ENCODE results near the gene PXN.
"Not testable (repeated sequence)": the region's sequence is repeated elsewhere in the genome, so short reads cannot be mapped to it uniquely, and the experiment has no call there.

PXN gene

DNA sequence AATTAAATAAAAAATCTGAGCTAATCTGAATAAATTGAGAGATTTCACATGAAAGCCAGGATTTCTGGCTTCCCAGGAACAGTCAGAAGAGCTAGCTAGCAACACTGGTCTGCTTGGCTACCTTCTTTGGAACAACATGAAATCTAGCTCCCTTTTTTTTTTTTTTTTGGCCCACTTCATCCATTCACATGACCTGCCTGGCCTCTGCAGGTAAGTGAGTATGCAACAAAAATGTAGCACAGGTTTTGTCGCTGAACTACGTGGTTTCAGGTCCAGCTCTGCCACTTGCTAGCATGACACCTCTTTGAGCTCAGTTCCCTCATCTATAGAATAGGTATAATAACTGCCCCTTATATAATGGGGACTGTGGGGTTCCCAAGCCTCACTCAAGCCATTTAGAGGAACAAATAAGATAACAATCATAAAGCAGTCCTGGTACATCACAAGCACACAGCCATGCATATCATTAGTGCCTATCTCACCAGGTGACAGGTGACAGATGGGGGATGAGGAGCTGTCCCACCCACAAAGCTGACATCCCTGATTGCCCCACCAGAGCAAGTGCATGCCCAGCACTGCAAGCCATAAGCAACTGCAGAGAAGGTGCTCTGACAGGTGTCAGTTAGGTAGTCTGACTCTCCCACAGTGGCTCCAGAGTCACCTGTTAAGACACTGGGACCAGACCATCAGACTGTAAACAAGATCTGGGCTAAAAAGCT, 25.6 kb downstream of the PXN start:
- DNase-seq = no peak

GRCh38 chr12:120238839-120239445, 26.6 kb downstream of the PXN start:
- DNase-seq = no peak

GRCh38 chr12:120238217-120238616, 27.3 kb downstream of the PXN start:
- DNase-seq = no peak

DNA sequence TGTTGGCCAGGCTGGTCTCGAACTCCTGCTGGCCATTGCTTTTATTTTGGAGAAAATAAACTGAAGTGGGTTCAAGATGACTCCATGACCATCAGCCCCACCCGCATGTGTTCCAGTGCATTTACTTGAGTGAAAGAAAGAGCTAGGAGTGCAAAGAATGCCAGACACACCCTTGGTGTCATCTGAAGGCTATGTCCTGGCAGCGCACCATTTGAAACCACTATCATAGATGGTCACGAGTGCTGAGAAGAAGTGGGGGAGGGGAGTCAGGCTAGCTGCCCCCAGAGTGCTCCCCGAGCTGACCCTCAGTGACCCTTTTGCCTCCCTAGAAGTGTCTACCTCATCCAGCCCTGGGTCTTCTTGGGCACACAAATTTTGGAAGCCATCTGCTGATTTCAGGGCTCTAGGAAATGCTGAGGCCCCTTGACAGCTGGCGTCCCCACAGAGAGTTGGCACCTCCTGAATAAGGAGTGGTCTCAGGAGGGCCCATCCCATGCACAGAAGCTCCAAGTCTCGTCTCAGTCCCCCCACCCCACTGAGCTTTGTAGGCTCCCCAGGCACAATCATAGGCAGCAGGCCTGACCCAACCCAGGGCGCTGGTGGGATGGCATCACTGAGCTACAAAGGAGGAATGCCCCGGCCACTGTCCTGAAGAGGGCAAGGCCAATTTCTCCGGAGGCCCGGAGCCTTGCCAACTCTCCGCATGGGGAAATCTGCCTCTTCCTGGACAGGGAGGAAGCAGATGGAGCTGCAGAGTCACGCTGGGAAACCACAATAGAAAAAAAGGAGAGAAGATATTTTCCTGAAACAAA, 28.0 kb downstream of the PXN start:
- DNase-seq = no peak

DNA sequence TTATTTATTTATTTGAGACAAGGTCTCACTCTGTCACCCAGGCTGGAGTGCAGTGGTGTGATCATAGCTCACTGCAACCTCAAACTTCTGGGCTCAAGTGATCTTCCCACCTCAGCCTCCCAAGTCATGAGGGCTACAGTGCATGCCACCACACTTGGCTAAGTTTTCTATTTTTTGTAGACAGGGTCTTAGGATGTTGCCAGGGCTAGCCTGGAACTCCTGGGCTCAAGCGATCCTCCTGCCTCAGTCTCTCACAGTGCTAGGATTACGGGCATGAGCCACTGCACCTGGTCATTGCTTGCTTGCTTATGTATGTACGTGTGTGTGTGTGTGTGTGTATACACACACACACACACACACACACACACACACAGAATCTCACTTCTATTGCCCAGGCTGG, 28.7 kb downstream of the PXN start:
- not testable (repeated sequence) for DNase-seq

DNA sequence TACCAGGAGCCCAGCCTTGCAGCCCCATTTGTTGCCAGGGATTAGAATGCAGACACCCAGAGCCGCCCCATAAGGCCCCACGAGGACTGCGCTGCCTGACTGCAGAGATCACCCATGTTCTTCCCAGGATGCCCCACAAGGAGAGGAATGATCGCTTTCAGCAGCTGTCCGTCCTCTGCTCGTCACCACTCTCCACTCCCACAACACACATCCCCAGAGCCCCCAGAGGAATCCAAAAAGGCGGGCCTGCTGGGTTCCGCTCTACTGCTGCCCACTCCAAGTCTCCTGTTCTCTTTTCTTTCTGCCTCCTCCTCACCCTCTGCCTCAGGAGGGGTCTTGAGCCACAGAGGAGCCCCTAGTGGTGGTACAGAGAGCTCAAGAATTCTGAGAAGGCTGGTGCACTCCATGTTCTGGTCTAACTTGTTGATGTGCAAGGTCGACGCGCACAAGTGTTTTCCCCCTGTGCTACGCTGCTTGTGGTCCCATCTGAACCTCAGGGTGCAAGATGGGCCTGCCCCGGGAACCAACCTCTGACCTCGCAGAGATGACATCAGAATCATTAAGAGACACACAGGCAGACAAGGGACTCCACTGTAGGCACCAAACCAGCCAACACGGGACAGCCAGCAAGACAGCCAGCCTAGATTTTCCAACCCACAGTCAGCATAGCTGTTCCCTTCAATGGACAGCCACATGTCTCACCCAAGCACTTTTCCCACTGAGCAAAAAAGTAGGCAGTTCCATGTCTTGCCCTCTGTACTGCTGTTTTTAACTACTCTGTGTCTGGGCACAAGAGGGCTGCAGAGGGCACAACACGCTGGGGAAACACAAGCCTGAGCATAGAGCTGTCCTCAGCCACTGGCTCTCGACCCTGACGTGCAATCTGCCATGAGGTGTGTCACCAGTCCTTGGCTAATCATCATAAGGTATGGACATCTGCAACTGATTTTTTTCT, 29.9 kb downstream of the PXN start:
- DNase-seq = no peak

DNA sequence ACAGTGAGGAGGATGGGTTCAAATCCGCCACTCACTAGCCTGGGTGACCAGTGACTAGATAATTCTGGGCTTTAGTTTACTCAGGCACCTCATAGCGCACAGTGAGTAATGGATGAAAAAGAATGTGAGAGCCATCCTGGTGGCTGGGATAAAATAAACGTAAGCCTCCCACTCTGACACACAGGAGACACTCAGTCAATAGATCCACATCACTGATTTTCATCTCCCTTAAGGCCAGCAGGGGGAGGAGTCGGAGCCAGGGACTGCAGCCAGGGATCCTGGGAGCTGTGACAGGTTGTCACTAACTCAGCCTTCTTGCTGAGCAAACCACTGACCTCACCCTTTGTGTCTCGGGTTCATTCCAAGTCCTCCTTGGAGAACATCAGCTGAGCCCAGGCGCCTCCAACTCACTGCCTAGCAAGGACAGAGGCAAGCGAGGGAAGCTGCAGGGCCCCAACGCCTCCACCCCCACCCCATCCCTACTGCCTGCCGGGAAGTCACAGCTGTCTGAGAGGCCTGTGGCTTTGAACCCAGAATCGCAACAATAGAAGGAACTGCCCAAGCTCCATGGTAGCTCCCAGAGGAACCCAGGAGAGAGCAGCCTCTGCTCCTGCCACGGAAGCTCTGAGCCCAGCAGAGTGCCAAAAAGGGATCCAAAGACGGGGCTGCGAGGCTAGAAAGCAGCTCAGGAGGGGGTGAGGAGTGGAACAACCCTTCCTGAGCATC, 30.7 kb downstream of the PXN start:
- no peak for DNase-seq

GRCh38 chr12:120231316-120232011, 34.1 kb downstream of the PXN start:
- DNase-seq = no peak

GRCh38 chr12:120230974-120231315, 34.6 kb downstream of the PXN start:
- no peak for DNase-seq

GRCh38 chr12:120230326-120230973, 35.1 kb downstream of the PXN start:
- no peak for DNase-seq

DNA sequence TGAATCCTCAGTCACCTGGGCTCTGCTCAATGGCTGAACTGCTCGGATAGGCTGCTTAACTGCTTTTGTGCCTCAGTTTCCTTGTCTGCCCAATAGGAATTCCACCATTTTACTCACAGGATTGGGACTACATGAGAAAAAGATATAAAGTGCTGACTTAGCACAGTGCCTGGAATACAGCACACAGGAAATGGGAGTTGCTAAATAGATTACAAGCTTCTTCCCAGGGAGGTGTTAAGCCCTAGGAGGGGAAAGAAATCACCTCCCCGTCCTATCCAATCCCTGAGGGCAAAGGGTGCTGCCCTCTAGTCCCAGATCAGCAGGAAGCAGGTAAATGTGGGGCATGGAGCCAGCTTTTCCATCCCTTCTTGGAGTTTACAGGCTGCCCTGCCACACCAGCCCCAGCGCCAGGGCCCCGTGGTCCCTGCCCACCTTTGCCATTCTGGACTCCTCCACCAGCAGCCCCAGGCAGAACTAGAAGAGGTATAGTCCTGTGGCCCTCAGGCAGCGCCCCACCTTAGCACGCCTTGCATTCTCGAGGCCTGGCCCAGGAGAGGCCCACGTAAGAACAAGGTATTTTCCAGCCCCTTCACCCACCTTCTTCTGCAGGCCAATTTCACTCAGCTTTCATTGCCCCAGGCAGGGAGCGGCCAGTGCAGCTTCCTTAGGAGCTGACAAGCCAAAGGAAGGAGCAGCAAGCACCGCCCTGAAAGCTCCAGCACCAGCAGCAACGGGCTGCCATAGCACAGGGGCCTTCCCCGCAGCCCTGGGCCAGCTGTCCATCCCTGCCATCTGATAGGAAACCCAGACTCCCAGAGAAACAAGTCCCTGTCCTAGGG, 35.8 kb downstream of the PXN start:
- no peak for DNase-seq

GRCh38 chr12:120229071-120229486, 36.5 kb downstream of the PXN start:
- DNase-seq = no peak

DNA sequence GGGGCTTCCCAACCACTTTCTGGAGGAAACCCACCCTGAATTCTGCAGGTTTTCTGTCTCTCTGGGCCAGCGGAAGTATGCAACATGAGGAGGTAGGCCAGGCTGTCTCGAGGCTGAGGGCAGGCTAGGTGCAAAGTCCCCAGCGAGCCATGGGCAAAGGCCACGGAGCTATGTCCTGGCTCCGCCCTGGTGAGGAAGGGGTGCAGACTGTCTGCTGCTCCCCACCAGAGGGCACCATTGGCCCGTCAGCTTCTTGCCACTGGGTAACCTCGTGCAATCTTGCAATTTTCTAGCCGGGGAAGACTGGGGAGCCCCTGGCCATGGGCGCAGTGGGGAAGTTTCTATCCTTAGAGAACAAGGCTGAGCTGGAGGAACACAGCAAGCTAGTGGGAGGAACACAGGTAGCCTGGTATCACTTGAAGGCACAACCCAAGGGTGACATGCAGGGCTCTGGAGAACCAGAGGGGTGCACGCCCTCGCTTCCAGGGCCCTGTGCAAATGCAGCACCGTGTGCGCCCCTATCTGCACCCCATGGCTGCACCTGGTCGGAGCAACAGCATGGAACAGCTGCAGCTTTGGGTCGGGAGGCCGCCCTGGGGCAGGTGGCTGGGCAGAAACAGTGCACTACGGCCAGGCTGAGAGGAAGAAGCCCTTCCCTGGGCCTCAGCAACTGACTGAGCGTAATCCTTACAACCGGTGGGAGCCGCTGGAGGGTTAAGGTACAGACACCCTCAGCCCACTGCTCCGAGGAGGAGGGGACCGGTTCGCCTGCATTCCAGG, 37.0 kb downstream of the PXN start:
- DNase-seq = peak; percentile 34

DNA sequence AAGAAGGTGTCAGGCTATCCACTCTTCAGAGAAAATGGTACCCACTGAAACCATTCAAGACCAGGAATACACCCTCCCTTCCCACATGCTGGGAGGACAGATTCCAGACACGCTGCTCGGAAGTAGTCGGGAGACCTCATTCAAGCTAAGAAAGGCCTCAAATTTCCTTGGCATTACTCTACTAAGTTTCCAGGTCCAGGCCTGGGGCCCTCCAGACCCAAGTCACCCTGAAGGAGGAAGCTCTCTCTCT, 37.6 kb downstream of the PXN start:
- DNase-seq = no peak

GRCh38 chr12:120227233-120228040, 38.1 kb downstream of the PXN start:
- no peak for DNase-seq

DNA sequence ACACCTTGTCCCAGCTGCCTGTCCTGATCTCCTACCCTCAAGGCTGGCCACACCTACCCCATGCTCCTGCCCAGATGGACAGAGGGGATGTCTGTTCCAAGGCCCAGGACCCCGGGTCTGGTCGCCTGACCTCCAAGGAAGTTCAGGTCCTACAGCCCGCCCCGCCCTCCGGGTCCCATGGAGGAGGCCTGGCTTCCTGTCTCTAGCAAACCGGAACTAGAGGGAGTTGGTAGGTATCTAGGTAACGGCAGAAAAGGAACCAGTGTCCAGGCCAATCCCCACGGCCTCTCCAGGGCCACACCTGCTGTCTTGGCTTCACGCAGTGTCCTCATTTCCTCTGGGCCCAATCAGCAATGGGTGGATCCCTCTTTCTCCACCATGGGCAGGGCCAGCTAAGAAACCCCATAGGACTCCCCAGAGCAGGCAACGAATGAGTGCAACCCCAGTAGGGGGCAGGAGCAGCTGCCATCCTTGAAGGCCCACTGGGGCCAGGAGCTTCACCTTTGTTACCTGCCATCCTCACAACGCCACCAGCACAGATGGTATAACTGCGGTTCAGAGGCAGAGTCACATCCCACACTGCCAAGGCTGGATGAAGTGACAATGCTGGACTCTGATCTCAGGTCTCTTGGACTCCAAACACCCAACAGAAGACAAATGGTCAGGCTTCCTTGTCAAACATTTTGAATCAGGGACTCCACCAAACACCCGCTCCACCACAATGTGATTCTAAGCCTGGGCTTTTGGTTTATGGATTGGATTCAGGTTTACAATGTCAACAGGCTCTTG, 39.5 kb downstream of the PXN start:
- no peak for DNase-seq

DNA sequence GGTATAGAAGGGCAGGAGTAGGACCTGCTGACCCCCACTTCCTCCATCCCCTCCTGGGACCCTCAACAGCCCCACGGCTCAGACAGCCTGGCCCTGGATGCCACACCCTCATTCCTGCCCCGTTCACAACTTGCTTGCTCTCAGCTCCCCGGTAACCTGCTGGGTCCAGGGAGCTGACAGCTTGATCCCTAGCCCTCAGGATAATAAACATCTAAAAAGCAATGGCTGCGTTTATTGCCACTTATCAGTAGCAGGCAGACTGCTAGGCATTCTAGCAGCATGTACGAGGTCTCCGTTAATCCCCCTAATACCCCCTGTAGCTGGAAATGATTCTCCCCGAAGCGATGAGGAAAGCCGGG, 40.4 kb downstream of the PXN start:
- no peak for DNase-seq

All from NCI-H1417 treated with DMSO at 0.1 percent for 48 hours (cell line).